ENCODE data around the gene RAPGEFL1. TPM values are rescaled to one million over a fixed set of nuclear protein-coding genes. Genes with fewer than 3 reads are reported as not detected.
A peak's percentile ranks its signal among the peaks of the same experiment; 100 is the strongest.
"Not testable (repeated sequence)": the region's sequence is repeated elsewhere in the genome, so short reads cannot be mapped to it uniquely, and the experiment has no call there.

The RAPGEFL1 gene
- total RNA-seq, 1 donor from 2014 or later: 10.1 TPM

DNA sequence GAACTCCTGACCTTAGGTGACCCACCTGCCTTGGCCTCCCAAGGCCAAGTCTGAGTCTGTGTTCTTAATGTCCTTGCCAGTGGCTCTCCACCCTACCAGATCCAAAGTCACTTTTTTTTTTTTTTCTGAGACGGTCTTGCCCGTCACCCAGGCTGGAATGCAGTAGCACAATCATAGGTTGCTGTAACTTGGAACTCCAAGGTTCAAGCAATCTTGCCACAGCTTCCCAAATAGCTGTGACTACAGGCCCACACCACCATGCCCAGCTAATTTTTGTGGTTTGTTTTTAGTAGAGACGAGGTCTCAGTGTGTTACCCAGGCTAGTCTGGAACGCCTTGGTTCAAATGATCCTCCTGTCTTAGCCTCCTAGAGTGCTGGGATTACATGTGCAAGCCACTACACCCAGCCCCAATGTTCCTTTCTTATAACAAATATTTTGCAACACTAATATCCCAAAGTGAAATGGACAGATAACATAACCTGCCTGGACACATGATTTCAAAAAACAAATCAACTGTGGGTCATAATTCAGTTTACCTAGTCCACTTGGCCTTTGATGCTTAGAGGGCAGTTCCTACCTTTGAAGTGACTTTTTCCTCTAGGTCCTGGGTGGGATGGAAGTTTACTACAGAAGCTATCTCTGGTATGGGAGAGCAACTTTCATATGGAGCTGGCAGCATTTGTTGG, 4.0 kb upstream of the RAPGEFL1 start:
- DNase-seq (ENCODE audit: low spot score): no peak

DNA sequence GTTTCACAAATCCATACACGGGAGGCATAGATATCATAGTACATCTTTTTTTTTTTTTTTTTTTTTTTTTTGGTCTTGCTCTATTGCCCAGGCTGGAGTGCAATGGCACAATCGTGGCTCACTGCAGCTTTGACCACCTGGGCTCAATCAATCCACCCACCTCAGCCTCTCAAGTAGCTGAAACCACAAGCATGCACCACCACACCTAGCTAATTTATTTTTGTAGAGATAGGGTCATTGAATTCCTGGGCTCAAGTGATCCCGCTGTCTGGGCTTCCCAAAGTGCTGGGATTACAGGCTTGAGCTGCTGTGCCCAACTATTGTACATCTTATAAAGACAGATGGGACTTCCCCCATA, 3.5 kb upstream of the RAPGEFL1 start:
- DNase-seq (ENCODE audit: low spot score): no peak

DNA sequence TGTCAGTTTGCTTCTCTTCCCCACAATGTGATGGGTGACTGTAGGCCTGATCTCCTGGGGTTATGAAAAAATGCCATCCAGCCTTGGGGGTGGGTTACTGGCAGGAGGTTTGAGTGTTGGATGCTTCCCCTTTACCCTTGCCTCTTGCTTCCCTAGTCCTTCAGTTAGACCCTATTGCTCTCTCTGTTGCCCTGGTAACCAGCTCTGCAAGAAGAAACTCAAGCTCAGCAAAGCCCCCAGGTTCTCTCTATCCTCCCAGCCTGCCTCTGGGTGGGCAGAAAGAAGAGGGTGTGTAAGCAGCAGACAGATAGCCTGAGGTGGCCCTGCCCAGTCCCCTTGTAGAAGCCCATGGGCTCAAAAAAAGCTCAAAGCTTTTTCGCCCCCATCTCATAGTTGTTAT, 2.8 kb upstream of the RAPGEFL1 start:
- DNase-seq (ENCODE audit: low spot score): no peak

DNA sequence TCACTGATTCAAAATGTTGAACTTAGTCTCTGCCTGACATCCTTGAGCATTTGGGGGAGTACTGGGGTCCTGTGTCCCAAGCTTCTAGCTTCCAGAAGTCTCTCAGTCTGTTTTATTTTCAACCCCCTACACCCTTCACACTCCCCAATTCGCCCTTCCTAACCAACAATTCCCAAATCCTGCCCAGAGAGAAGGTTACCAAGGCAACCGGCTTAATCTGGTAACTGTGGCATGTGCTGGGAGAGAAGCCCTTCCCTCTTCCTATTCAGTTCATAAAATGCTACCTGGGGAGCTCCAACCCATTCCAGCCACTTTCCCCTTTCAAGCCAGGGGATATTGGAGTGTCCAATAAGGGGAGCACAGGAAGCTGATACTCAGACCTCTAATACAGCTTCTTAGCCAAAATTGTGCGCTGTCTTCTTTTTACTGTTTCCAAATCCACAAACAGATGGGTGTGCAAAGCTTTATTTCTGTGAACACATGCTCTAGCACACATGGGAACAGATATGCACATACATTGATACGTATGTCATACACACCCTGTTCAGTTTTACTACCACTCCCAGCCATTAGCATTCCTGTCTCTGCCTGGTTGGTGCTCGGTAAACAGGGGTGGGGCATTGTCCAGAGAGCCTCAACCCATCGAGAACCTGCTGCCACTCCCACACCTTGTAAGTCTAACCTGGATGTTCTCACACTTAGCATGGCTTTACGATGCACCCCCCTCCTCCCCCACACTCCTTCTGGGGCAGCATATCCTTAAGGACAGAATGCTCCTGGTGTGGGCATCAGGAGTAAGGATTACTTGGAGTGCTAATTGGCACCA, 1.1 kb upstream of the RAPGEFL1 start:
- no peak for DNase-seq (ENCODE audit: low spot score)

DNA sequence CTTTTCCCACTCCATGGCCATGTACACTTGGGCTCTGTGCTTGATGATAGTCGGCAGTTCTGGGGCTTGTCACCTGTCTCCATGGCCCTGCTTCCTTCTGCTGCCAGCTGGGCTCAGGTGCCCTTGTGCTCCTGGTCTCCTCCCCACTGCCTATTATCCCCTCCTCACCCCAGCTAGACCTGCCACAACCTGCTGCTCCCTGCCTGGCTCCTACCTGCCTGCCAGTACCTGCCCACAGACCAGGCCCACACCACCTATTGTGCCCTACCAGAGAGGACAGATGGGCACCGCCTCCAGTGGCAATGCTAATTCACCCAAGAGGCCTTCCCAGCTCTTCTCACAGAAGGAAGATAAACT, 538 bp upstream of the RAPGEFL1 start:
- DNase-seq (ENCODE audit: low spot score): no peak

DNA sequence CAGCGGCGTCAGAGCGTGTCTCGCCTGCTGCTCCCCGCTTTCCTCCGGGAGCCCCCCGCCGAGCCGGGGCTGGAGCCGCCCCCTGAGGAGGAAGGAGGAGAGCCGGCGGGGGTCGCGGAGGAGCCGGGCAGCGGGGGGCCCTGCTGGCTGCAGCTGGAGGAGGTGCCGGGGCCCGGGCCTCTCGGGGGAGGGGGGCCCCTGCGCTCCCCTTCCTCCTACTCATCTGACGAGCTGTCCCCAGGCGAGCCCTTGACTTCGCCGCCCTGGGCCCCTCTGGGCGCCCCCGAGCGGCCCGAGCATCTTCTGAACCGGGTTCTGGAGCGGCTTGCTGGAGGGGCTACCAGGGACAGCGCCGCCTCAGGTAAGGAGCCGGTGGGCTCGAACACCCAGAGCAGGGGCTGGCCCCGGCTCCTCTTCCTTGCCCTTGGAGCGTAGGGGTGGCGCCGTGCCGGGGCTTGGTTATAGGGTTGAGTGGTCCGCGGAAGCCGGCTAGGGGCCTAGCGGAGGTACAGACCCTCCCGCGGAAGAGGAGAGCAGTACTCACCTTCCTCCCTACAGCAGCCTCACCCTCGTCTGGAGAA, 841 bp downstream of the RAPGEFL1 start:
- no peak for DNase-seq (ENCODE audit: low spot score)

DNA sequence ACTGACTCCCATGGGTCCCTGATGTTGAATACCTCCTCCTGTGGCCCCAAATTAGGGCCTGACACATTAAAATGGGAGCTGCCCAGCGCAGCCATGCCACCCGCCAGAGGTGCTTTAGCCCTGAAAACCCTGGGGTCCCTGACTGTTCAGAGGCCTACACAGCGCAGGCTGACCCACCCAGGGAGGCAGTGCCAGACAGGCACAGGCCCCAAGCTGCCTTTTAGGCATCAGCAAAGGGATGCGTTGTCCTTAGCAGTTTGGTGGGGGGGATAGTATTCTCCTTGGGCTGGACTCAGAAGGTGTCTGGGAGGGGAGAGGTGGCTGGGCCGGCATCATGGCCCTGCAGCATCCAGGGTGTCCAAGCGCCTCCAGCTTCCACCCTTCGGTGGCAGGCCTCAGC, 1.4 kb downstream of the RAPGEFL1 start:
- DNase-seq (ENCODE audit: low spot score): no peak

DNA sequence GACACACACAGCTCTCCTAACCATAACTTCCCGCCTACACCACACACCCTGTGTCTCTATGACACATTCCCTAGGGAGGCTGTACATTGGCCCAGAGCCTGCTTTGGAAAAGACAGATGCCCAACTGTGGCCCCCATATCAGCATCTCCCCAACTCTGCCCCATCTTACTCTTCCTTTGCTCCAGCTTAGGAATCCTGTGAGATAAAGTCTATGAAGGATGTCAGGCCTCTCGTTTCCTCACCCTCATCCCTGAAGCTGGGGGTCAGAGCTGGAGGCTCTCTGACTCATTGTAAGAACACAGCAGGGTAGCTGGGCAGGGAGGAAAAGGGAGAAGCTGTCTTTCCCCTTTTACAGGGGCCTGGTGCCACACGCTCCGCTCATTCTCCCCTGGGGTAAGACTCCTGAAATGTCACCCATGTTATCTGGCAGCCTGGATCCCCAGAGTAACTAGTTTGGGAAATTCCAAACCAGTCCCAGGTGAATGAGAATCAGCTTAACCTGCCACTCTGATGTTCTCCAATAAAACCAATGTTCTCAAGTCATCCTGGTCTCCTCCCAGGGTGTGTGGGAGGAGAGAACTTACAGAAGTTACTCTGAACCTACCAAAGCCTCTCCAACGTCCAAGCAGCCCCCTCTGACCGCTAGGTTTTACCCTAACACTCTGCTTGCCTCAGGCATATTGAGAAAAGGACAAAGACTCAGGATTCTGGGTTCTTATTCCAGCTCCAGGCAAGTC, 2.8 kb downstream of the RAPGEFL1 start:
- DNase-seq (ENCODE audit: low spot score): no peak

DNA sequence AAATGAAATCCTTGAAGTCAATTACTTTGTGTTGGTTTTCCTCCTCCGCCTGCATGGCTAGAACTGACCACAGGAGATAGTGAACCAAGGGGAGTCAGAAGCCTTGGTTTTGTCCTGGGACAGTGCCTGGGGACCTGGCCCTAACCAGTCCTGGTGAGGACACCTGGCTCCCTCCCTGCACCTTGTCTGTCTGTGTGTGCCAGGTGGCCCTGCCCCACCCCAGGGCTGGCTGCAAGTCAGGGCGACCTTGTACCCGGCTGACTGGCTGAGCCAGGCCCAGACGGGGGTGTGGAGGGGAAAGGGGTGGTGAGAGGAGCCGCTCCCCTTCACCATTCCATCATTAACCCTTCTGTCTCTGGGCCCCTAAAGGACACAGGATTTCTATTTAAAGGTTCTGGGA, 3.4 kb downstream of the RAPGEFL1 start:
- DNase-seq (ENCODE audit: low spot score): no peak

DNA sequence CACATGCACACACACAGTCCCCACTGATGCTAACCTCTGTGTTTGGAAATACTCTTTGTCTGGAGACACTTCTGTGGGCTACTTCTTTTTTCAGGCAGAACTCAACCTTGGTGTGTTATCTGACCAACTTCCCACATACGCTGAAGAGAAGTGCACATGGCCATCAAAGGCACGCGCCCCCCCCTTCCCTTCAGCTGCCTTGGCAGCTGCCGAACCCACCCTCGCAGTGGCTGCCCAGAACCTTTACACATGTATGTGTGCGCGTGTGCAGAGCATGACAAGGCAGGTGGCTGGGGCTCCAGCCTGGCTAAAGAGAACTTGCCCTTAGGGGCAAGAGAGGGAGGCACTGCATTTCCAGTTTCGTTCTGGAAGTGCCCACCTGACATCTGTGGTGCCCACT, 3.9 kb downstream of the RAPGEFL1 start:
- DNase-seq (ENCODE audit: low spot score): no peak

DNA sequence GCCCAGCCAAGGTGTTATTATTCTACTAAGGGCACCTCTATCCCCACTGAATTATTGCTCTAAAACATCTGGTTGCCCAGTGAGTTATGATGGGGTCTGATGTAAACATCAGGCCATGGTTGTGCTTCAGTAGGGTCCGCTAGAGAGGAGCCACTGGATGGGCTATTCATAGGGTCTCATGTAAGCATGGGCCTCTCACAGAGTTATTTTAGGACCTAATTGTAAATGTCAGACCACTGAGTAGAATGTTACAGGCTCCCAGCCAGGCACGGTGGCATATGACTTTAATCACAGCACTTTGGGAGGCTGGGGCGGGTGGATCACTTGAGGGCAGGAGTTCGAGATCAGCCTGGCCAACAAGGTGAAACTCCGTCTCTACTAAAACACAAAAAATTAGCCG, 5.3 kb downstream of the RAPGEFL1 start:
- no peak for DNase-seq (ENCODE audit: low spot score)

DNA sequence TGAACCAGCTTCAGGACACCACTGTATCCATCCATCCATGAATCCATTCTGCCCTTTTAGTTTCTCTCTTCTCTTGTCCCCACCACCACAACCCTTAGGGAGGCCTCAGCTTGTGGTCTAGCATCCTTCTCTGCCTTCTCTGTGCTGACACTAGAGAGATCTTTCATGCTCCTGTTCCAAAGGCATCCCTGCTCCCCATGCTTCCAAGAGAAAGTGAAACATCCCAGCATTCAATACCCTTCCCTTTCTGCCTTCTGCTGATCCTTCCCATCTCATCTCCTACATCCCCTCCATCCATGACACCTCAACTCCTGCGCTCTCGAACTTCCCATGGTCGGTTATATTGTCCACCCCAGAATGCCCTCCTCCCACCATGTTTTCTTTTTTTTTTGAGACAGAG, 10.0 kb downstream of the RAPGEFL1 start:
- DNase-seq (ENCODE audit: low spot score): no peak

DNA sequence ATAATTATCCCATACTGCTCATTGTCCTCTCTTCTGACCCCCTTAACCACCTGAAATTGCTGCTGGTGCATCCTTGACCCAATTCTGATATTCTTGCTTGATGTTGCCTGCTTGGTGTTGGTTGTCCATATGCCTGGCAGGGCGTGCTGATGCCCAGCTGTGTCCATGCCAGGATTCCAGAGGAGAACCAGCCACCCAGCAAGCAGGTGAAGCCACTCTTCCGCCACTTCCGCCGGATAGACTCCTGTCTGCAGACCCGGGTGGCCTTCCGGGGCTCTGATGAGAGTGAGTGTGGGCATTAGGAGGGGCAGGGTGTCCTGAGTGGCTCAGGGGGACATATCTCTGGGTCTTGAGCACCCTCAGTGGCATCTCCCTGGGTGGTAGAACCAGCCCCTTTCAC, 11.4 kb downstream of the RAPGEFL1 start:
- DNase-seq (ENCODE audit: low spot score): no peak

DNA sequence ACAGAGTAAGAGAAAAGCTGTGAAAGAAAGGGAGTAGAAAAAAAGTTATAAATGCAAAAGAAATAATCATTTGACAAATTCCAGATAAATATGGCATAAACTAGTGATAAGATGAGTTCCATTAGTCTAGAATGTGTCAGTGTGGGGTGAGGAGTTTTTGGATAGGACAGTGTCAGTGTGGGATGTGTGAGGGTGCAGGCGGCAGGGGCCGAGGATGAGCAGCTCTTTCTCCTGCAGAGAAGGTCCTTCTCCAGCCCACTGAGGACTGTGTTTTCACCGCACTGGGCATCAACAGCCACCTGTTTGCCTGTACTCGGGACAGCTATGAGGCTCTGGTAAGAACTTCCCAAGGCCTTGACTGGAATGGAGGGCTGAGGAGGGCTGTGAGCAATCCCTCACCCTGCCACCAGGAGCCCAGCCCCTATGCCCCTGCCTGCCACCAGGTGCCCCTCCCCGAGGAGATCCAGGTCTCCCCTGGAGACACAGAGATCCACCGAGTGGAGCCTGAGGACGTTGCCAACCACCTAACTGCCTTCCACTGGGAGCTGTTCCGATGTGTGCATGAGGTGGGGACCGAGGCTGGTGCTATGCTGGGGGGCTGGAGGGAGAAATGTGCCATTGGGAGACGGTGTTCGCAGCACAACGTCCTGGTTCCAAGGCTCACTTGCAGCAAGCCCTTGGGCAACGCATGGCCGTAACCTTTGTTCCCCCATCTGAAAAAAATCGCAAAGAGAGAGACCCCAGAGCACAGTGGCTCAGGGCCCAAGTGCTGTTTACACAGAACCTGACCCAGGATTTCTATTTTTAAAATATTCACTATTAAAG, 13.1 kb downstream of the RAPGEFL1 start:
- DNase-seq (ENCODE audit: low spot score): no peak

DNA sequence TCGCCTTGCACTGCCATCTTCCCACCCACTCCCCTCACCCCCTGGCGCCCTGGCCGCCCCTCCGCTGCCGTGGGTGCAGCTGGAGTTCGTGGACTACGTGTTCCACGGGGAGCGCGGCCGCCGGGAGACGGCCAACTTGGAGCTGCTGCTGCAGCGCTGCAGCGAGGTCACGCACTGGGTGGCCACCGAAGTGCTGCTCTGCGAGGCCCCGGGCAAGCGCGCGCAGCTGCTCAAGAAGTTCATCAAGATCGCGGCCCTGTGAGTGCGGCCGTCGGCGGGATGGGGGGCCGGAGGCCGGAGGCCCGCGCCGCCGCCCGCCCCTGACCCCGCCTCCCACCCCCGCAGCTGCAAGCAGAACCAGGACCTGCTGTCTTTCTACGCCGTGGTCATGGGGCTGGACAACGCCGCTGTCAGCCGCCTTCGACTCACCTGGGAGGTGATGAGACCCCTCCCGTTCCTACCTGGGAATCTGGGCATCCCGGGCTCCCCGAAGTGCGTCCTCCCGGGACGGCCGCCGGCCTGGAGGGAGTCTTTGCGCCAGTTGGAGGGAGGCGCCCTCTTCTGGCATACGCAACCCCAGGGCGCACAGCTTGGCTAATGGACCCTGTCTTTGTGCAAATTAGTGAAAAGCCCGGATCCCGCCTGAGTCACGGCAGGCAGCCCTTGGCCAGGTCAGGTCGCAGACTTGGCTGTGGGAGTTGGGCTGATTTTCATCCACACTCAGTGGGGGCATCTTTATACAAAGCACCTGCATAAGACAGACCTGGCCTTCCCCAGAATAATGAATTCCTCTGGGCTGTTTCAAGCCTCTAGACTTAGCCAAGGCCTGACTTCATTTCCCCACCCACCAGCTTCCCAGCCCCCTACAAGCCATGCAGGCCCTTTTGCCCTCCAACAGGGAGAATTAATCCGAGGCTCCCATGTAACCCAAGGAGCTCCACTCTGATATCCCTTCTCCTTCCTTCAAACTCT, 14.3 kb downstream of the RAPGEFL1 start:
- DNase-seq (ENCODE audit: low spot score): peak; percentile 92

DNA sequence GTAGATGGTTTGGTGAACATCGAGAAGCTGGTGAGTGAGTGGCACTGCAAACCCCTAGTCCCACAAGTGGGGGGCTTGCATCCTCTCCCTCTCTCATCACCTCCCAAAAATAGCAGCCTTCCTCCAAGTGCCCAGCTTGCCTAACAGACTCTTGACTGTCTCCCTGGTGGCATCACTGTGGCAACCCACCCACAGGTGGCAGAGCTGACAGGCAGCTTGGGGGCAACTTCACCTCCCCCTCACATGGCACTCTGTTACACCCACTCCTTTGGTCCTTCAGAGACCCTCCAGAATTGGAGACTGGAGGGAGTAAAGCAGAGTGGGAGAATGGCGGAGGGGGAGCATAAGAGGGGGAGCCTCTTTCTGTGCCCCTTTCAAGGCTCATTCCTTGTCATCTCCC, 15.7 kb downstream of the RAPGEFL1 start:
- DNase-seq (ENCODE audit: low spot score): no peak

DNA sequence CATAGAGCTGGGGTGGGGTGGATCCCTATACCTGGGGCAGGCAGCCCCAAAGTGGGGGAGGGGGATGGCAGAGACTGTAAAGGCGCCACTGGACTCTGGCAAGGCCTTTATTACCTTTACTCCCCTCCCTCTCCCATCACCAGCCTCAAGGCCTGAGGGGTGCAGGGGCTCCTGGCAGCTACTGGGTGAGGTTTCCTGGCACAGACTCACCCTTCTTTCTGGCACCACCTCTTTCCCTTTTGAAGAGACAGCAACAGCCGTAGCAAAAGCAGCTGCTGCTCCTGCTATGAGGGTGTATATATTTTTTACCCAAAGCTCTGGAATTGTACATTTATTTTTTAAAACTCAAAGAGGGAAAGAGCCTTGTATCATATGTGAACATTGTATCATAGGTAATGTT, 17.6 kb downstream of the RAPGEFL1 start:
- DNase-seq (ENCODE audit: low spot score): no peak

DNA sequence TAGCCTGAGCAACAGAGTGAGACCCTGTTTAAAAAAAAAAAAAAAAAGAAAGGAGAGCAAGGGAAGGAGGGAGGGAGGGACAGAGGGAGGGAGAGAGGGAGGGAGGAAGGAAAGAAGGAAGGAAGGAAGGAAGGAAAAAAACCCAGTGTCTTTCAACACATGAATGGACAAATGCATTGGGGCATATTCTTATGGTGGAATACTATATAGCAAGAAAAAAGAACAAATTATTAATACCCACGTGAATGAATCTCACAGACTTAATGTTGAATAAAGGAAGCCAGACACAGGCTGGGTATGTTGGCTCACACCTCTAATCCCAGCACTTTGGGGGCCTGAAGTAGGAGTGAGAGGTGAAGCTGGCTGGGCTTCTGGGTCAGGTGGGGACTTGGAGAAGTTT, 20.3 kb downstream of the RAPGEFL1 start:
- DNase-seq (ENCODE audit: low spot score): no peak

DNA sequence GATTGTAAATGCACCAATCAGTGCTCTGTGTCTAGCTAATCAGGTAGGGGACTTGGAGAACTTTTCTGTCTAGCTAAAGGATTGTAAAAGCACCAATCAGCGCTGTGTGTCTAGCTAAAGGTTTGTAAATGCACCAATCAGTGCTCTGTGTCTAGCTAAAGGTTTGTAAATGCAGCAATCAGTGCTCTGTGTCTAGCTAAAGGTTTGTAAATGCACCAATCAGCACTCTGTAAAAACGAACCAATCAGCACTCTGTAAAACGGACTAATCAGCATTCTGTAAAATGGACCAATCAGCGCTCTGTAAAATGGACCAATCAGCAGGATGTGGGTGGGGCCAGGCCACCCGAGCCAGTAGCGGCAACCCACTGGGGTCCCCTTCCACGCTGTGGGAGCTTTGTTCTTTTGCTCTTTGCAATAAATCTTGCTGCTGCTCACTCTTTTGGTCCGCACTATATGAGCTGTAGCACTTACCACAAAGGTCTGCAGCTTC, 20.7 kb downstream of the RAPGEFL1 start:
- not testable (repeated sequence) for DNase-seq (ENCODE audit: low spot score)

DNA sequence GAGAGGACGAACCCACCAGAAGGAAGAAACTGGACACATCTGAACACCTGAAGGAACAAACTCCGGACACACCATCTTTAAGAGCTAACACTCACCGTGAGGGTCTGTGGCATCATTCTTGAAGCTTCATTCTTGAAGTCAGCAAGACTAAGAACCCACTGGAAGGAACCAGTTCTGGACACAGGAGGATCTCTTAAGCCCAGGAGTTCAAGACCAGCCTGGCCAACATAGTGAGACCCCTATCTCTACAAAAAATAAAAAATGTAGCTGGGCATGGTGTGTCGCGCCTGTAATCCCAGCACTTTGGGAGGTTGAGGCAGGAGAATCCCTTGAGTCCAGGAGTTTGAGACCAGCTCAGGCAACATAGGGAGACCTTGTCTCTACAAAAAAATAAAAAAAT, 21.3 kb downstream of the RAPGEFL1 start:
- no peak for DNase-seq (ENCODE audit: low spot score)

Measured in mesenteric fat pad (tissue), 1 donor.